Activated T-cell treated with anti-CD3 and anti-CD28 coated beads, Interleukin-2, amount 50 U/mL, for 48 hours (primary cell): ENCODE measurements around the gene CRYZL1.
"Not testable (repeated sequence)": the region's sequence is repeated elsewhere in the genome, so short reads cannot be mapped to it uniquely, and the experiment has no call there.

Source experiments
- DNase-seq, 2 experiments: peaks; one replicate each; pipeline ENCODE4 v3.0.0-alpha.2; 2020

CRYZL1 gene

DNA sequence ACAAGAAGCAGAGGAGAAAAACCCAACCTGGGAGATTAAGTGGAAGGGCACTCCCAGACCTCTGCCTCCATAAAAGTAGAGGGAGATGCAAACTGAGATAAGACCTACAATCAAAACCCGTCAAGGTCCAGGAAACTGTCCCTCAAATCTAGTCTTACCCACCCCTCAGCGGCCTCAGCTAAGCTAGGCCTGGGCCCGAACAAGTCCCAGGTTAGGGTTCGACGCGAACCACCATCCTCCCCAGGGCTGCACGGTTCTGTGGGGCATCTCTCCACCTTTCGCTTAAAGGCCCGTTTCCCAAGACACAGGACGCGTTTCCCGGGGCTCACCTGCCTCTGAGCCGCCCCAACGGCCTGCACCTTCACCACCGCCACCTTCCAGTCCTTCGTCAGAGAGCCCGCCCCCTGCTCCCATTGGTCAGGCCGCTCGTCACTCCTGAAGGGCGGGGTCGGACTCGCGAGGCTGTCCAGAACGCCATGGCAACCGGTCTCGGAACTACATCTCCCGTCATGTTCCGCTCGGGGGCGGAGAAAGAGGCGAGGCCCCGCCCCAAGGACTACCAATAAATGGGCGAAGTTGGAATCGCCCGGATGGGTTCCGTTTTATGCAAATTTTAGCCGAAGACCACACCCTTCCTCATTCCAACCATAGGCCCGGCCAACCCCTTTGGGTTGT, at the start of gene CRYZL1:
Gene CRYZL1 (minus strand): TSS at position 390 of the 675 bp plus-strand sequence. CDS start 10,190 bp downstream, outside the sequence.
- peak; percentile 100 for DNase-seq

DNA sequence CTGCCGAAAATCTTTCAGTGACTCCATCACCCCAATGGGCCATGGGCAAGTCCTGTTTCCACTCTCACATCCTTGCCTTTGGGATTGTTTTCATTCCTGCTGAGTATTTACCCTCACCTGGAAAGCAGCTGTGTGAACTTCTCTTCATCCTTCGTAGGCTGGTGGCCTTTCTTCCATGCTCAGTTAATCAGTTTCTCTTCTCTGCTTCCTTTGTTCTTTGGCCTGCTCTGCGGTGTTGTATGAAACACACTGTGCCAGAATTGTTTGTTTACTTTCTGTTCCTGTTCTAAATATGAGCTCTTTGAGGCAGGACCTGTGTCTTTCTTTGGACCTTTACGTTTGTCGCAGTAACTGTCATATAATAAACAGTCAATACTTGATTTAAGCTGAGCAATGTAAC, 49.3 kb upstream of the CRYZL1 start:
- DNase-seq = no peak

DNA sequence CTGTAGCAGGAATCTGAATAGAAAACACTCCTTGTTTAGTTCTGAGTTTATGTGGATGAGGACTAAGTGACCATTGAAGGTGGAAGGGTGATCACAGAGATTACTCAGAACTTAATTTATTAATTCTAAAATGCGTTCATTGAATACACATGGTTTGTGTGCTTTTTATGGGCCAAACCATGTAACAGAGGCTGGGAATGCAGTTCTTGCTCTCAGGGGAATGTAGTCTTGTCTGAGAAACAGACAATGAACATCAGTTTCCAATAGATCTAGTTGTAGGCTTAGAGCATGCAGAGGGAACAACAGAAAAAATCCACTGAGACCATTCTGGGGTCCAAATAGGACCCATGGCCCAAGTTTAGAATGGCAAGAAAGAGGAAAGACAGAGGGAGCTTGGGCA, 46.8 kb upstream of the CRYZL1 start:
- DNase-seq = no peak

DNA sequence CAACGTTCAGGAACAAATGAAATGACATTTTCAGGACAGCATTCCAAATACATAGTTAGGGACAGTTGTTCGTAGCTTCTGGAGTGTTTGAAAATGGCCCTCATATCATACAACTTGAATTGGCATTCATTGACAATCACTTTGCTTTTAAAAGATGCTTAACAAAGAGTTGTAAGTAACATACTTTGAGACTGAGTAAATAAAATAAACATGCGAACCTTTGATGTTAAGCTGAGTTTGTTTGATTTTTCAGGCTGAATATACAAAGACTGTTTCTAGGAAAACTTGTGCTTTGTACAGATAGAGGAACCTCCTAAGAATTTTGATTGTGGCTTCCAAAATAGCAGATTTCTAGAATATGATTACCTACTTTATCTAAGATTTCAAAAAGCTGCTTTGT, 46.1 kb upstream of the CRYZL1 start:
- no peak for DNase-seq

DNA sequence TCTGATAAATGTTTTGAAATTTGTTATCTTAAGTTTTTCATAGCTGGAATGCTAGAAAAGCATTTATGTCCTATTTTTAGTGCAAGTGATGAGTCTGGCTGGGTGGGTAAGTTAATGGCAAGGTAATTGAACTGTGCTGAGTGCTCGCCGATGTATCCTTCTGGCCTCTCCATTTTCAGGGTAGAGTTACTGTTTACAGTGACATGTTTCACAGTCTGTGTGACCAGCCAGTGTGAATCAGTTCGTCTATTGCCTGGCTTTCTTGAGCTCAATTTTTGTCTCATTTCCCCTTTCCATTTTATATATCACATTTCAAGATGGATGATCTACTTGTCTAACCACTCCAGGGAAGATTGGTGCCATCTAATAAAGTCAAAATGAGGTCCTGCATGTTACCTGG, 44.8 kb upstream of the CRYZL1 start:
- DNase-seq = no peak

DNA sequence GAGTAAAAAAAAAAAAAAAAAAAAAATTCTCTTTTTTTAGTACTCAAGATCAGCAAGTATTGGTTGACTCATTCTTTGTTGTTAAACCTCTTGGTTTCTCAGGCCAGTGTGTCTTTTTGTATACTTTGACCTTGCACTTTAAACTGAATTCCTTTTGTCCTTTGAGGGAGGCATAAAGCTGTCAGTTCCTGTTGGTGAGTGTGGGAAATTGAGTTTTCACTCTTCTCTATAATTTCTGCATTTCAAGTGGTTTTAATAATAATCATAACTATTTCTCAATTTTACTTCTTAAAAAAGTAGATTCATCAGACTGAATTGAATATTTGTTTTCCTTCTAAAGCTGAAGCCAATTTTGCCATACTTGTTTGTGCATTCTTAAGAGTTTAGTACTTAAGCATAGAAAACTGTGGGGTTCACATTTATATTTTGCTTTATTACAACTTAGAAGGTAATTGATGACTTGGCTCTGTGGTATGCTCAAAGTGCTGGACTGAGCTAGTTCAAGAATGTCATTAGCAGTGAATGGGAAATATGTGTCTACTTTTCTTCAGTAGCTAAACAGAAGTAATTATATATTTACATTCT, 44.2 kb upstream of the CRYZL1 start:
- DNase-seq = no peak

DNA sequence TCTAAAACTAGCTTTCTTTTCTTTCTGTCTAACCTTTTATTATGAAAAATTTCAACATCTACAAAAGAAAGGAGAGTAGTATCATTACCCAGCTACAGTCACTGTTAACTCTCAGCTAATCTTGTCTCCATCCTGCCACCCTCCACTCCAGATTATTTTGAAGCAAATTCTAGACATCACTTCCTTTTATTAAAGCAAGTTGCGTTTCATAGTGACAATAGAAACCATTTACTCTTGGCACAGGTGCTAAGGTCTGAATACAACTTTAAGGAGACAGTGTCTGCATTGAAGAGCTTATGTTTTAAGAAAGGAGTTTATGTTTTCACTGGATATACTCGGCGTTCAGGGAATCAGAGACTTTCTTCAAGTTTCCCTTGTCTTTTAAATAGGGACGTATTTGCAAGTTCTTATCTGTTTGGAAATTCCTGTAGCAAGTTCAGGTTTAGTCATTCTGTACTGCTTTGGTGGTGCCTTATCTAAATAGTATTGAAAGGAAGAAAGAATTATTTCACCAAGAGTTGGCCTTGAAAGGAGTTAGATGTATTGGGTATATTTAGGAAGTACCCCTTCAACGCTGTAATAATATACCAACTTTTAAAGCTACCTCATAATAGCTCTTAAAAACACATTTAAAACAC, 43.5 kb upstream of the CRYZL1 start:
- no peak for DNase-seq

DNA sequence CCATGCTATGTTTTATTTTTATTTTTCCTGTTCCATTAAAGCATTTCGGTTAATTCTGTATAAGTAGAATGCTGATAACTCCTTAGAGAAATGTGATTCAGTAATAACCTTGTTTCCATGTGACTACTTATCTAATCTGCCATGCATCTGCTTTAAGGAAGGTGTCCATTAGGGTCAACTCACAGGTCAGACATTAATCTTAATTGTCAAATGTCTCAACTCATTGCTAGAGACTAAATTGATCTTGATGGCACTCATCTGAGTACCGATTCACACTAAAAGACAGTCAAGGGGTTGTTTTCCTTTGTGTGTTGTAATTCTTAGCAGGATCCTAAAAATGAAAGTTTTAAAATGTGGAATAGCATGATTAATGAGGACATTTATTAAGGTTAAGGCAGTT, 42.5 kb upstream of the CRYZL1 start:
- DNase-seq = no peak

DNA sequence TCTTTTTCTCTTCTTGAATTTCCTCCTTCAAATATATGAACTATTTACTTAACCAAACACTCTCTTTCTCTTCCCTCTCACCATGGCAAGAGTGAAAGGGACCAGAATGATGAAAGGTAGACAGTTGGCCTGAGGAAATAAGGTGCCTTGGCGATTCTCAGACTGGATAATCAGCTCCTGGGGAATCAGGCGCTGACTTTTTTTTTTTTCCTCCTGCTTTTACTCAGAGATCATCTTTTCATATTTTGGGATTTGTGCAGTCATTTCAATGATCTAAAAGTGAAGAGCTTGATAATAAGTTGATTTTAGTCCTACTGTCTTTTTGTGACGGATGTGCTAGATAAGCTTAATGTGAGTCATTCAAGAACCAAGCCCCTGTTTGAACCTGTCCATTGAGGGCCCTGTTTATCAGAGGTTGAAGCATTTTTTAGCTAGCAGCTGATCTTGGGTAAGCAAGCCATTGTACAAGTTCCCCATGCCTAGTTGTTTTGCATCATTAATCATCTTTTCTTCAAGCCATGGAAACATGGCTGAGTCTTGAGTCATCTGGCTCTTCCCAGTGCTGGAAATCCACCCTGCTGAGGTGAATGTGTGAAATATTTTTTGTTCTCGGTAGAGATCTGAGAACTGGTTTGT, 41.6 kb upstream of the CRYZL1 start:
- DNase-seq = no peak

DNA sequence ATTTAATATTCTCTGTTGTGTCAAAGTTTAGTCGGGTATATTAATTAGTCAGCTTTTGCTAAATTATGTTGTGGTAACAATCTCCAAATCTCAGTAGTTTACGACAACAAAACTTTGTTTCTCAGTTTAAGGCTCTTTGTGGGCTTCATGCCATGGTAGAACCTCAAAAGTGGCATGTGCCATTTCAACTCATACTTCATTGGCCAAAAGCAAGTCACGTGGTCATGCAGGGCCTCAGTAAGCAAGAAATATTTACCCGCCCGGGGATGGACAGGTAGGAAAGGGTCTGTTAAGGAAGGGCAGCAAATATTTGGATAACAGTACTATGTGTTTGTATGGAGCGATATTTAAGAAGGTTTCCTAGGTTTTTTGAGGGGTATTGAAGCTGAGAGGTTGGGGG, 39.3 kb upstream of the CRYZL1 start:
- no peak for DNase-seq

DNA sequence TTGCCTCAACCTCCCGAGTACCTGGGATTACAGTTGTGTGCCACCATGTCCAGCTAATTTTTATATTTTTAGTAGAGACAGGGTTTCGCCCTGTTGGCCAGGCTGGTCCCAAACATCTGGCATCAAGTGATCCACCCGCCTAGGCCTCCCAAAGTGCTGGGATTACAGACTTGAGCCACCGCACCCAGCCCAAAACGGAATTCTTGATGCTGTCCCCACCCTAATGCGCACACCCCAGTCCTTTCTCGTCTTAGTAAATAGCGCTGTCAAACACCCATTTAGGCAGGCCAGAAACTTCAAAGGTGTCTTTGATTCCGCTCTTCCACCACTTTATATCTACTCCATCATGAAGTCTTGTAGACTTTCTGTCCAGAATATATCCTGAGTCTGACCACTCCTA, 35.9 kb upstream of the CRYZL1 start:
- no peak for DNase-seq

DNA sequence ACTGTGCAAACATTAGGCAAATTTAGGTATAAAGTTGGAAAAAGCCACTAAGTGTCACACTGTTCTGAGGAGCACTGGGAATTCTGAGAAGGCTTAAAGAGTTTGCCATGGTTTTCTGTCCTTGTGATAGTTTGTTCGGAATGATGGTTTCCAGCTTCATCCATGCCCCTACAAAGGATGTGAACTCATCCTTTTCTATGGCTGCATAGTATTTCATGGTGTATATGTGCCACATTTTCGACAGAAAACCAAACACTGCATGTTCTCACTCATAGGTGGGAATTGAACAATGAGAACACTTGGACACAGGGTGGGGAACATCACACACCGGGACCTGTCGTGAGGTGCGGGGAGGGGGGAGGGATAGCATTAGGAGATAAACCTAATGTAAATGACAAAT, 35.1 kb upstream of the CRYZL1 start:
- not testable (repeated sequence) for DNase-seq

DNA sequence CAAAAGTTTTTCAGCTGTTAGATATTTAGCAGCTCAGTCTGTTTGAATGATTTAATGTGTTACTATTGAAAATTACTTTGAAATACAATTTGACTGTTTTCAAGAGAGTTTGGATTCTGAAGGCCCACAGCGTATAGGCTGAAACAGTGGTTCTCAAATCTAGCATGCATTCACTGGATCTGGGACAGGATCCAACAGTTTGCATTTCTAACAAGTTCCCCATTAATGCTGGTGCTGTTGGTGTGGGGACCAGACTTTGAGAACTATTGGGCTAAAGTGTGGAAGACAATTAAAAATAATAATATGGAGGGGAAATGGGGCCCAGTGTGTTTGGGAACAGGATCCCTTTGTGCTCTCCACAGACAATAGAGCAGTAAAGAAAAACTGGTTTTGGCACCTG, 32.7 kb upstream of the CRYZL1 start:
- DNase-seq = no peak

DNA sequence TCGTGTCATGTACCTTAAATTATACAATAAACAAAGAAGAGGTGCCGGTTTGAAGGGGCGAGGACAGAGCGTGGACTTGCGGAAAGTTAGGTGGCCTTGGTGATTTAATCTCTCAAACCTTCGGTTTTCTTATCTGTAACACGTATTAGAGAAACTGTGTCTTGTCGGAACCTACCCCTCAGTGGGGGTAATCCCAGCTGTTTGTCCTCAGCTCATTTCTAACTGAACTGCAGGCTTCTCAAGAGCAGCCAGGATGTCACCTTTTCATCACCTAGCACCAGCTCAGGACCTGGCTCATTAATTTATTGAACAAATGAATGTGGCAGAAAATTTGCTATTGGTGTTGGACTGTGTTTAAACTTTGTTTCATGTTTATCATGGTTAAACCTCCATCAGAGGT, 31.9 kb upstream of the CRYZL1 start:
- no peak for DNase-seq

DNA sequence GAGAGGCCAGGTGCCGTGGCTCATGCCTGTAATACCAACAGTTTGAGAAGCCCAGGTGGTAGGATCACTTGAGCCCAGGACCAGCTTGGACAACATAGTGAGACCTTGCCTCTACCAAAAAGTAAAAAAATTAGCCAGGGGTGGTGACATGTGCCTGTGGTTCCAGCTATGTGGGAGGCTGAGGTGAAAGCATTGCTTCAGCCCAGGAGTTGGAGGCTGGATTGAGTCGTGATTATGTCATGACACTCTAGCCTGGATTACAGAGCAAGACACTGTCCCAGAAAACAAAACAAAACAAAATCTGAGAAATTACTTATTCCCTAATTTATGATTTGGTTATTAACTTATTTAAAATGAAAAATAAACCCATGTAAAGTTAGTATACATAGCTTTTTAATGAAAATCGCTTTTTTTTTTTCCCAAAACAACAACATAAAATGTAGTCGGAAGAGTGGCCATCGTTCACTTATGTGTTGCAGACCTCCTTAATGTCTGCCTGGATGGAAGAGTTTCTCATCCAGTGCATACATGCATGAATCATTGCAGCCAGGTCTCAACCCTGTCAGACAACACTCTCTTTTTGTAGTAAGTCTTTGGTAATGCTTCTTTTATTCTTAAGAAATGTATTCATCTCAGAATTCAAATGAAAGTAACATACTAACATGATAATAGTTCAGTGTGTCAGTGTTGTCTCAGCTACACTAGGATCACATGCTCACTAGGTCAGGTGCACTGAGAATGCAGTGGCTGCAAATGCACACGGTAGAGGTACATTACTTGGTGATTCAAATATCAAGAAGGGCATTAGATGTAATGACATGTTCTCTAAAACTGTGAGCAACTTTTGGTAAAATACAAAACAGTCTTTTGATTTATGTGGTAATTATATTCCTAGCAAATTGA, 28.8 kb upstream of the CRYZL1 start:
- DNase-seq = no peak

DNA sequence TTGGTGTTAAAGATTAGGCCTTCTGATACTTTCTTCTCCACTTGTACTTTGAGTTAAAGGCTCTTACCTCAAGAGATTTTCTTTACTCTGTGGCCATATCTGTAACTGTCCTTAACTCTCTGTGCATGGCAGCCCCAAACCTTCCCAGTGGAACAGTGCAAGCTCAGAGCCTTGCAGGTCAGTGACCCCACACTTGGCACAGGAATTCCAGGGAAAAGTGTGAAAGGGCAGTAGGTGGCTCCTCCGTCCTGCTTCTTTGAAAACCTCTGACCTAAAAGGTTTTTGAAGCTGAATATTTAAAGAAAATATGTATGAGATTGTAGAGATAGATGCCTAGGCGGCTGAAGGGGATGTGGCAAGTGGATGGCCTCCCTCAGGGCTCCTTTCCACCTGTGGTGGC, 27.1 kb upstream of the CRYZL1 start:
- no peak for DNase-seq

DNA sequence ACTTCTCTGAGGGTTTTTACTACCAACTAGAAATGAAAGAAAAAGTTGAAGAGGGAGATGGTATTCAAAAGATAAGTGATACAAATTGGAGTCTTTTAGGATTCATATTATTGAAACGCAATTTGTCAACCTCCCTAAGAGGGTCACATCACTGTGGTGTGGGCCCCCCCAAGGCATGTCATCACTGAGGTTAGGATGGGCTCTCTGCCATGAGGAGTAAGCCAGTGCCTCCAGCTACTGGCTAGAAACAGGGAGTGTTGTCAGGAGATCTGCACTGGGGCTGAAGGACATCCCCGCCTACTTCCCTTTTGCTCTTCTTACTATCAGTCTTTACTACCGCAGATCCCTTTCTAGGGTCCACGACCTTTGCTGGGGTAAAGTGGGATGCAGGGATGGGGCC, 26.6 kb upstream of the CRYZL1 start:
- DNase-seq = no peak

DNA sequence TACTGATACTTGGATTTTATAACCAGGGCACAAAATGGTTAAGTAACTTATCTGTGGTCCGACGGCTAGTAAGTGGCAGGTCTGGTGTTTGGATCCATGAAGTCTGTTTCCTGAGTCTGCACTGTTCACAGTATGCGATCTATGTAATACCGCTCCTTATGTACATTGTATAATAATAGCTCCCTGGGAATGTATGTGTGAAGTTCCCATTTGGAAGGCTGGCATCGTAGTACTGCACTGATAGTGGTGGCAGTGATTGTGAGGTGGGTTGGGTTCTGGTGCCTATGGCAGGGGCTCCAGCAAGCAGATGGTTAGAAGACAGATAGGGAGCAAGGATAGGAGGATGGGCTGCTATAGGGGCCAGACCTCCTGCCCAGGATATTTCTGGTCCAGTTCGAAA, 26.1 kb upstream of the CRYZL1 start:
- DNase-seq = no peak

DNA sequence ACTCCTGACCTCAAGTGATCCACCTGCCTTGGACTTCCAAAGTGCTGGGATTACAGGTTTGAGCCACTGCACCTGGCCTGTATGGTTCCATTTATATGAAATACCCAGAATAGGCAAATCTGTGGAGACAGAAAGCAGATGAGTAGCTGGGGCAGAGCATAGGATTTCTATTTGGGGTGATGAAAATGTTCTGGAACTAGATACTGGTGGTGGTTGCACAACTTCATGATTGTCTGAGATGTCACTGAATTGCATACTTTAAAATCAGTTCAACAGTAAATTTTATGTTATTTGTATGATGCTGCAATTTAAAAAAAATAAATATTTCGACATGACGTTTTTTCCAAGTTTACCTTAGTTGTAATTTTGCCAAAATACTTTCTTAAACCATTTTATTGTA, 24.6 kb upstream of the CRYZL1 start:
- no peak for DNase-seq

DNA sequence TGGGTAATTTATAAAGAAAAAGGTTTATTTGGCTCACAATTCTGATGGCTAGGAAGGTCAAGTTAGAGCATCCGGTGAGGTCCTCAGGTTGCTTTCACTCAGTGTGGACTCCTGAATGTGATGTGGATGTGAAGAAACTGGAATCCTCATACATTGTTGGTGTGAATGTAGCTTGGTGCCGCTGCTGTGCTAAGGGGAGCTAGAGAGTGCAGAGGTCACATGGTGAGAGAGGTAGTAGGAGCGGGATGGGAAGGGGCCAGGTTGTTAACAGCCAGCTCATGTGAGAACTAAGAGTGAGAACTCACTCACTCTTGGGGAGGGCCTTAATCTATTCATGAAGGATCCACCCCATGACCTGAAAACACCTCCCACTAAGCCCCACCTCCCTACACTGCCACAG, 22.6 kb upstream of the CRYZL1 start:
- no peak for DNase-seq

DNA sequence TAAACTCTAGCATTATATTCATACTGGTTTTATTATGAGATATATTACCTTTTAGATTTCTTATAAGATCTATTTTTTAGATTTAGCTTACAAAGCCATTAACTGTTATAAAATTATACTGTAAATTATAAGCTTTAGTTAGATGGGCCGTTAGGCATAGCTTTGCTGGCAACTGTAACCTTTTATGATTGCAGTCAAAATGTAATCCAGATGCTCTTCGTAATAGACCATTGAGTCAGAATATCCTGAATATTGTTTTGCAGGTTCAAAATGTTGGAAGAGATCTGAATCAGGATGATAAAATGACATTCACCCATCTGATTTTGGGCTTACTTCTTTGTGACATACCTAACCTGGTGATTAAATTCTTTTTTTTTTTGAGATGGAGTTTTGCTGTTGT, 21.7 kb upstream of the CRYZL1 start:
- no peak for DNase-seq

DNA sequence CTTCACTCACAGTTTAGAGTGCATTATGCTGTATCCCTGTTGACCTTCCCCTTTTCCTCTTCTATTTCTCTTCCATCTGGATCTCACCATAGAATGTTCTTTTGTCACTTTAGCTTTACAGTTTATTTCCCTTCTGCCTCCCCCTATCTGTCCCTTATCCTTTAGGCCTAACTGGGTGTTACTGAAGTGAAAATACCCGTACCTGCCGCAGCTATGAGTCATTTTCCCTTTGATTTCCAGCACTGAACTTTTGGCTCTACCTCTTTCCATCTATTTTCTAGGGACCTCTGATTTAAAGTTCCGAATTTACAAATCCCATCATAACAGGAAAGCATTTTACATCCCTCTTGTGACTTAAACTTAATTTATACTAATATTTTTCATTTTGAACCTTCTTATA, 20.5 kb upstream of the CRYZL1 start:
- no peak for DNase-seq

DNA sequence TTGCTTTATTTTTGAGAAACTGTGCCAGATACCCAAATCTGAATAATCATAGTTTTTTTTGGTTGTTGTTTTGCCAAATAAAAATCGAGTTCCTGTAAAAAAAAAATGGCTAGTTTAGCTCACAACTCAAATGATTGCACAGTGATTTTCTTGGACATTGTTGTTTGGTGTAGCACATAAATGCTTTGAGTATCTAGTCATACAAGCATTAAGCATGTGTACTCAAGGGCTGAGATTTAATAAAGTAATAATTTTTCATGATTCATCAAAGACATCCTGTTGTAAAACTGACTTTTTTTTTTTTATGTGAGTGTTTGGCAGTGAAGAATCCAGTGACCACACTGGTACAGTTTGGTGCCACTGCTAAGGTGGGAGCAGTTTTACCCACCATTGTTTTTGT, 19.6 kb upstream of the CRYZL1 start:
- DNase-seq = no peak
